HCT116 (cell line): ENCODE measurements around the gene ARVCF. TPM values are rescaled to one million over a fixed set of nuclear protein-coding genes. Genes with fewer than 3 reads are reported as not detected.

Experiments
- ATAC-seq: fragments of 200-7000 bp; cut with Tn5 transposase; 2 replicates; pipeline ENCODE4 v1.9.1; 2020; ENCODE audit warnings: mild to moderate bottlenecking, moderate library complexity
- BruUV-seq: library from RNA; stranded (reverse); fragments of 400-500 nt; replicated peaks from 2 replicates; lab custom pipeline; 2021; lab: Mats Ljungman, UMichigan
- CTCF ChIA-PET: fragments of 300-600 bp; sonication (Branson Sonifier 250); formaldehyde crosslinking; loops from one replicate; lab custom pipeline; 2021; ENCODE audit warnings: antibody characterized with exemption; lab: Charles Lee
- POLR2A ChIA-PET: fragments of 300-600, 350-600 bp; sonication (Branson Sonifier 250); formaldehyde crosslinking; loops from one replicate; lab custom pipeline; 2021; ENCODE audit warnings: antibody characterized with exemption; lab: Charles Lee
- RAD21 ChIA-PET, 2 experiments: fragments of 300-600 bp; sonication (Branson Sonifier 250); formaldehyde crosslinking; loops; one replicate each; lab custom pipeline; 2023; ENCODE audit warnings: low total read pairs in 2 of 2; ENCODE audit not compliant: uncharacterized antibody in 2 of 2, unreplicated experiment in 2 of 2, low non-redundant PET in 1 of 2; lab: Charles Lee
- DNase-seq: peaks from one replicate; pipeline ENCODE4 v3.0.0-alpha.2; 2010; ENCODE audit warnings: low read depth, low spot score
- H2AFZ ChIP-seq: fragments of 200-600 bp; shearing (Covaris generic), sonication (generic); 2 replicates; pipeline ENCODE4 v1.6.1; 2017; ENCODE audit warnings: low read depth, mixed run types, mixed read lengths, antibody characterized with exemption, low read length; ENCODE audit not compliant: poor library complexity, severe bottlenecking
- H3K27ac ChIP-seq: 2 replicates; pipeline ENCODE4 v1.5.1; 2012; ENCODE audit warnings: low read depth, low read length
- H3K27me3 ChIP-seq: fragments of 200-600 bp; sonication (generic); 2 replicates; pipeline ENCODE4 v1.6.1; 2016; ENCODE audit warnings: mixed run types, low read length, mixed read lengths; ENCODE audit not compliant: insufficient read depth
- H3K36me3 ChIP-seq, 2 experiments: fragments of 200-500 bp in 1 of 2; fragments of 200-600 bp in 1 of 2; sonication (Bioruptor generic) in 1 of 2; sonication (generic) in 1 of 2; 2 replicates each; pipeline versions ENCODE4 v1.5.1 to v1.6.1; 2014 to 2016; ENCODE audit warnings: low read length in 2 of 2, inconsistent platforms in 1 of 2, mixed read lengths in 1 of 2, mixed run types in 1 of 2; ENCODE audit not compliant: insufficient read depth in 2 of 2, control insufficient read depth in 1 of 2
- H3K4me1 ChIP-seq, 2 experiments: fragments of 200-600 bp in 1 of 2; sonication (generic) in 1 of 2; 2 replicates each; pipeline versions ENCODE4 v1.5.1 to v1.6.1; 2012 to 2017; ENCODE audit warnings: low read length in 2 of 2, inconsistent platforms in 1 of 2, mild to moderate bottlenecking in 1 of 2, mixed read lengths in 1 of 2, mixed run types in 1 of 2, moderate library complexity in 1 of 2; ENCODE audit not compliant: insufficient read depth in 2 of 2, control insufficient read depth in 1 of 2
- H3K4me2 ChIP-seq: fragments of 200-600 bp; sonication (generic); 2 replicates; pipeline ENCODE4 v1.6.1; 2017; ENCODE audit warnings: mixed run types, low read length, mixed read lengths
- H3K4me3 ChIP-seq, 2 experiments: fragments of 200-600 bp in 1 of 2; sonication (generic) in 1 of 2; replicated peaks in 1 of 2; 2 replicates each; pipeline ENCODE4 v1.5.1; 2011 to 2016; ENCODE audit warnings: low read length in 2 of 2, control low read depth in 1 of 2, low read depth in 1 of 2, mild to moderate bottlenecking in 1 of 2, mixed read lengths in 1 of 2, mixed run types in 1 of 2
- H3K79me2 ChIP-seq: fragments of 200-600 bp; sonication (generic); 2 replicates; pipeline ENCODE4 v1.6.1; 2017; ENCODE audit warnings: mild to moderate bottlenecking, mixed run types, low read length, moderate library complexity, mixed read lengths; ENCODE audit not compliant: insufficient read depth
- H3K9ac ChIP-seq: fragments of 200-600 bp; sonication (generic); 2 replicates; pipeline ENCODE4 v1.6.1; 2016; ENCODE audit warnings: low read length, mixed read lengths
- H3K9me2 ChIP-seq: fragments of 200-600 bp; sonication (generic), shearing (Covaris generic); 2 replicates; pipeline ENCODE4 v1.6.1; 2017; ENCODE audit warnings: mixed run types, mild to moderate bottlenecking, moderate library complexity; ENCODE audit not compliant: insufficient read depth
- H3K9me3 ChIP-seq, 2 experiments: fragments of 200-500 bp in 1 of 2; fragments of 200-600 bp in 1 of 2; sonication (Bioruptor generic) in 1 of 2; sonication (generic) in 1 of 2; 2 replicates each; pipeline ENCODE4 v1.6.1; 2014 to 2017; ENCODE audit warnings: low read length in 2 of 2, mixed read lengths in 2 of 2, inconsistent platforms in 1 of 2, low read depth in 1 of 2, mild to moderate bottlenecking in 1 of 2, mixed run types in 1 of 2, moderate library complexity in 1 of 2; ENCODE audit not compliant: control insufficient read depth in 1 of 2, insufficient read depth in 1 of 2
- H4K20me1 ChIP-seq: fragments of 200-600 bp; sonication (generic), shearing (Covaris generic); 2 replicates; pipeline ENCODE4 v1.6.1; 2017; ENCODE audit warnings: mixed run types, mild to moderate bottlenecking, moderate library complexity; ENCODE audit not compliant: insufficient read depth
- FOSL1 ChIP-seq: IDR thresholded peaks from 2 replicates; pipeline ENCODE4 v1.6.1; 2012; ENCODE audit warnings: low read depth
- JUND ChIP-seq: IDR thresholded peaks from 2 replicates; pipeline ENCODE4 v1.6.1; 2012
- POLR2A ChIP-seq: IDR thresholded peaks from 2 replicates; pipeline ENCODE4 v1.7.0; 2011; ENCODE audit warnings: borderline replicate concordance; ENCODE audit not compliant: insufficient read depth, insufficient read length; ENCODE audit errors: extremely low read depth
- SRF ChIP-seq: IDR thresholded peaks from 2 replicates; pipeline ENCODE4 v1.6.1; 2012; ENCODE audit warnings: low read depth
- YY1 ChIP-seq: IDR thresholded peaks from 2 replicates; pipeline ENCODE4 v1.6.1; 2011; ENCODE audit warnings: low read length, low read depth, moderate library complexity, mild to moderate bottlenecking; ENCODE audit not compliant: insufficient replicate concordance; ENCODE audit errors: extremely low read depth
- intact Hi-C: fragments of 100-400 bp; cut with micrococcal nuclease; formaldehyde crosslinking; loops from 2 replicates; pipeline ENCODE4 v1.10.0; 2022
- total RNA-seq: library from RNA; stranded (reverse); gene quantifications from one replicate; pipeline ENCODE4 v1.2.1, GENCODE V29; 2021; ENCODE audit not compliant: unreplicated experiment
- TF ChIP-seq, protein P1 (sequence below): IDR thresholded peaks from 2 replicates; pipeline ENCODE4 v1.6.1; 2012

ARVCF gene
- total RNA-seq, 1 experiment from 2014 or later: 42.8 TPM

GRCh38 chr22:20009018-20009491 is 7.6 kb downstream of the ARVCF start:
- ChIA-PET RAD21 (no interaction called here), POLR2A (no interaction called here), CTCF (no interaction called here)
- intact Hi-C loops: no loop called here
- DNase-seq (no peak), ATAC-seq (no peak)
- H3K27ac ChIP-seq: no peak overlapping the region
- TF ChIP-seq POLR2A (no peak), YY1 (no peak)
- H3K36me3 ChIP-seq: peaks cover 0 to 4% of the 10 kb centered on the region in 2 experiments; a peak in 1 of 4 replicates
- no peaks in the 10 kb centered on the region for H3K79me2 ChIP-seq
- BruUV-seq: no TSS peak
- H3K4me2 ChIP-seq: no peak overlapping the region
- H3K9ac ChIP-seq: no peak overlapping the region
- H3K4me1 ChIP-seq: peaks cover 0 to 8% of the 10 kb centered on the region in 2 experiments; a peak in 1 of 4 replicates
- no peaks in the 10 kb centered on the region for H3K27me3 ChIP-seq
- H4K20me1 ChIP-seq: no peaks in the 10 kb centered on the region
- H3K9me3 ChIP-seq: peaks cover 4 to 8% of the 10 kb centered on the region in 2 experiments; a peak in 1 of 4 replicates
- H3K9me2 ChIP-seq: no peaks in the 10 kb centered on the region
- no peak overlapping the region for H3K4me3 ChIP-seq
- no peak overlapping the region for H2AFZ ChIP-seq

DNA sequence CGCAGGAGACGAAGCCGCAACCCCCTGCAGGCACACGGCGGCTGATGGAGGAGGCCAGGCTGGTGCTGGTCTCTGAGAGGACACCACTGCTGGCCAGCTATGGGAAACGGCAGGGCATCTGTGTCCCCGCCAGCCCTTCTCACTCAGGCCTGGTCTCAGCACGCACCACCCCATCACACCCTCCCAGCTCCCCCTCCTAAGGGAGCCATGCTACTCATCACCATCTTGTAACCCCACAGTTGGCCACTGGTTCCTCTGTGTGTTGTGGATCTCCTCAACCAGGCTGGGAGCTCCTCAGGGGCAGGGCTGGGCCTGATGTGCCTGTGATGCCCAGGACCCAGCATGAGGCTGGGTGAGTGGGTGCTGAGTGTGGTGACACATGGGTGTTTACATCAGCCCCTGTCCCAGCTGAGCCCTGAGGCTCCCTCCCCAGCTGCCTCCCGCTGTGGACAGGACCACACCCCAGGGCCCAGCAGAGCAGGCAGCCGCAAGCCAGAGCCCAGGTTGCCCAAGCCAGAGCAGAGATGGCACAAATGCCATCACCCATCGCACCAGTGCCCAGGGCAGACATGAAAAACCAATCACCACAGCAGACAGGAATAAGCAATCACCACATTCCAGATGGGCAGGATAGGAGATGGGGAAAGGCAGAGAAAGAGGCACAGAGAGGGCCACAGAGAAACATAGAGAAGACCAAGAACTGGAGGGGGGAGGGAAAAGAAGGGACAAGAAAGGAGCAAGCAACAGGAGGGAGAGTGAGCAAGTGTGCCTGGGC is 8.2 kb downstream of the ARVCF start:
- H3K36me3 ChIP-seq: peaks cover 0 to 4% of the 10 kb centered on the region in 2 experiments; a peak in 1 of 4 replicates
- intact Hi-C loops: no loop called here
- no peak overlapping the region for H2AFZ ChIP-seq
- RAD21 ChIA-PET: no interaction called here
- no peaks in the 10 kb centered on the region for H3K79me2 ChIP-seq
- no peak overlapping the region for H3K9ac ChIP-seq
- no TSS peak for BruUV-seq
- ATAC-seq: no peak
- DNase-seq: no peak
- no peak overlapping the region for H3K4me2 ChIP-seq
- TF ChIP-seq, protein P1, sequence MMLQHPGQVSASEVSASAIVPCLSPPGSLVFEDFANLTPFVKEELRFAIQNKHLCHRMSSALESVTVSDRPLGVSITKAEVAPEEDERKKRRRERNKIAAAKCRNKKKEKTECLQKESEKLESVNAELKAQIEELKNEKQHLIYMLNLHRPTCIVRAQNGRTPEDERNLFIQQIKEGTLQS: no peak
- no peak for TF ChIP-seq FOSL1
- TF ChIP-seq SRF: no peak
- no peak for TF ChIP-seq JUND
- no peaks in the 10 kb centered on the region for H4K20me1 ChIP-seq
- CTCF ChIA-PET: no interaction called here
- H3K9me3 ChIP-seq: peaks cover 6 to 11% of the 10 kb centered on the region in 2 experiments; a peak in 1 of 4 replicates
- no peak overlapping the region for H3K27ac ChIP-seq
- H3K9me2 ChIP-seq: no peaks in the 10 kb centered on the region
- POLR2A ChIA-PET: no interaction called here
- no peaks in the 10 kb centered on the region for H3K27me3 ChIP-seq
- H3K4me3 ChIP-seq: no peak overlapping the region
- H3K4me1 ChIP-seq: peaks cover 0 to 8% of the 10 kb centered on the region in 2 experiments; a peak in 1 of 4 replicates
